Measurements from ENCODE around the gene GLYATL2.

Gene GLYATL2

GRCh38 chr11:58867556-58867955 lies 23.1 kb upstream of the GLYATL2 start:
- no peak for DNase-seq (ENCODE audit: low spot score)
- TF ChIP-seq CTCF (IDR thresholded peaks at IDR 0.05; ENCODE audit: borderline replicate concordance, control extremely low read depth, extremely low read depth, insufficient read depth, missing control alignments): no peak
- in situ Hi-C loops (cut with MboI; ENCODE audit: low sequenced_read_pairs, unreplicated experiment): no loop called here

DNA sequence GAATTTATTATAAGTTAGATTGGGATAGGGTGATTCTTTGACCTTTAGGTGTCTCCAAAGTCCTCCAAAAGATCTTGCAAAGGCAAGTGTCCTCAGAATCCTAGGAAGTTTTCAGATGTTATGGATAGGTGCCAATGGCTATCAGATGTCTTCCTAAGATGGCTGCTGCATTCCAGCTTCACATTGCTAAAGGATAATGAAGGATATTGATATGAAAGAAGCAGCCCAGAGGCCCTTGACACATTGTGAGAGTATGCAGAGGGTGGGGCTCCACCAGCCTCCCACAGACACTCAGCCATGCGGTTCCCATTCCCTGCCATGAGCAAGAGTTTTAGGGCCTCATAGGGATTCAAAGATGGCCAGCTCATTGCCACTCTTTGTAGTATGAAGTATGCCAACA lies 22.3 kb upstream of the GLYATL2 start:
- no peak for DNase-seq (ENCODE audit: low spot score)

GRCh38 chr11:58864335-58864734 lies 19.8 kb upstream of the GLYATL2 start:
- in situ Hi-C loops (cut with MboI; ENCODE audit: low sequenced_read_pairs, unreplicated experiment): no loop called here

More for the DNA sequence above, 22.3 kb upstream of the GLYATL2 start:
- no peak for TF ChIP-seq CTCF (IDR thresholded peaks at IDR 0.05; ENCODE audit: borderline replicate concordance, control extremely low read depth, extremely low read depth, insufficient read depth, missing control alignments)
- in situ Hi-C loops (cut with MboI; ENCODE audit: low sequenced_read_pairs, unreplicated experiment): no loop called here

GRCh38 chr11:58863697-58864096 lies 19.2 kb upstream of the GLYATL2 start:
- TF ChIP-seq CTCF (IDR thresholded peaks at IDR 0.05; ENCODE audit: borderline replicate concordance, control extremely low read depth, extremely low read depth, insufficient read depth, missing control alignments): no peak
- DNase-seq (ENCODE audit: low spot score): no peak
- in situ Hi-C loops (cut with MboI; ENCODE audit: low sequenced_read_pairs, unreplicated experiment): no loop called here

More at GRCh38 chr11:58864335-58864734, 19.8 kb upstream of the GLYATL2 start:
- no peak for DNase-seq (ENCODE audit: low spot score)
- no peak for TF ChIP-seq CTCF (IDR thresholded peaks at IDR 0.05; ENCODE audit: borderline replicate concordance, control extremely low read depth, extremely low read depth, insufficient read depth, missing control alignments)

- in situ Hi-C loops (cut with MboI; ENCODE audit: low sequenced_read_pairs, unreplicated experiment): no loop called here
- no peak for TF ChIP-seq CTCF (IDR thresholded peaks at IDR 0.05; ENCODE audit: borderline replicate concordance, control extremely low read depth, extremely low read depth, insufficient read depth, missing control alignments)
- no peak for DNase-seq (ENCODE audit: low spot score)
Measured at GRCh38 chr11:58861533-58861932, 17.0 kb upstream of the GLYATL2 start.

DNA sequence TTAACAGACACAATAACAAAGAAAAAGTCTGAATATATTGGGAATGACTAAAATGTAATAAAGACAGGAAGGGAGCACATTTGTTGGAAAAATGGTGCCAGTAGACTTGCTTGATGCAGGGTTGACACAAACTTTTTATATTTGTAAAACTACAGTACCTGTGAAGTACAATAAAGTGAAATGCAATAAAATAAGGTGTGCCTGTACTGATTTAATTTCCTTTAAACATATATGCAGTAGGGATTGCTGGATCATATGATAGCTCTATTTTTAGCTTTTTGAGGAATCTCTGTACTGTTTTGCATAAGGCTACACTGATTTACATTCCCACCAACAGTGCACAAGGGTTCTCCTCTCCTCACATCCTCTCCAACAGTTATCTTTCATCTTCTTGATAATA lies 12.3 kb upstream of the GLYATL2 start:
- no peak for TF ChIP-seq CTCF (IDR thresholded peaks at IDR 0.05; ENCODE audit: borderline replicate concordance, control extremely low read depth, extremely low read depth, insufficient read depth, missing control alignments)
- in situ Hi-C loops (cut with MboI; ENCODE audit: low sequenced_read_pairs, unreplicated experiment): no loop called here

DNA sequence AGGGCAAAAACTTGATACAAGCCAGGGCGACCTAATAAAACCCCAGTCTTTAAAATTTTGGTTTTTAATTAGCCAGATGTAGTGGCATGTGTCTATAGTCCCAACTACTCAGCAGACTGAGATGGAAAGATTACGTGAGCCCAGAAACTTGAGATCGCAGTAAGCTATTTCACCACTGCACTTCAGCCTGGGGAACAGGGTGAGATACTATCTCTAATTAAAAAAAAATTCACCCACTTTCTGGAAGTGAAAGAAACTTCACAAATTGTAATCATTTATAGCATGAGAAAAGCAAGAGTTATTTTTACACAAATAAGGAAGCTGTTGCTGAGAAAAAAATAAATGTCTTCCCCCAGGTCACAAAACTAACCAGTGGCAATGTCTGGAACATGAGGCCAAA lies 882 bp upstream of the GLYATL2 start:
- in situ Hi-C loops (cut with MboI; ENCODE audit: low sequenced_read_pairs, unreplicated experiment): no loop called here
- DNase-seq (ENCODE audit: low spot score): no peak
- TF ChIP-seq CTCF (IDR thresholded peaks at IDR 0.05; ENCODE audit: borderline replicate concordance, control extremely low read depth, extremely low read depth, insufficient read depth, missing control alignments): no peak

More for the DNA sequence above, 12.3 kb upstream of the GLYATL2 start:
- DNase-seq (ENCODE audit: low spot score): no peak

All from GM13976 (cell line).